T-helper 2 cell (primary cell): Measurements from ENCODE around the gene HES7.
"Not testable (repeated sequence)": the region's sequence is repeated elsewhere in the genome, so short reads cannot be mapped to it uniquely, and the experiment has no call there.

Experiments used
- DNase-seq, 5 experiments: peaks; one replicate each; pipeline versions ENCODE4 v3.0.0 to v3.0.0-alpha.2; 2012 to 2022

The HES7 gene

DNA sequence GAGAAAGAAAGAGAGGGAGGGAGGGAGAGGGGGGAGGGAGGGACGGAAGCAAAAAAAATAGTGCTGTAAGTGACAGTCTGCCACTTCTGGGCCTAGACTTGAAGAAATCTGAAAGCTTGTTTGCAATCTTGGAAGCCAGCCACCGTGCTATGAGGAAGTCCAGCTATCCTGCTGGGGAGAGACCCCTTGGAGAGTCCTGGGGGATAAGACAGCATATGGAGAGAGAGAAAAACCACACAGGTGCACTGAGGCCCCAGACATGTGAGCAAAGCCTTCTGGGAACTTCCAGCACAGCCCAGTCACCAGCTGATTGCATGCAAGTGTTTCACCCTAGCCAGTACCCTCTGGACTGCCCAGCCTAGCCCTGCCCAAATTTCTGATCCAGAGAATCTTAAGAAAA is 23.8 kb downstream of the HES7 start:
- DNase-seq, result no peak

DNA sequence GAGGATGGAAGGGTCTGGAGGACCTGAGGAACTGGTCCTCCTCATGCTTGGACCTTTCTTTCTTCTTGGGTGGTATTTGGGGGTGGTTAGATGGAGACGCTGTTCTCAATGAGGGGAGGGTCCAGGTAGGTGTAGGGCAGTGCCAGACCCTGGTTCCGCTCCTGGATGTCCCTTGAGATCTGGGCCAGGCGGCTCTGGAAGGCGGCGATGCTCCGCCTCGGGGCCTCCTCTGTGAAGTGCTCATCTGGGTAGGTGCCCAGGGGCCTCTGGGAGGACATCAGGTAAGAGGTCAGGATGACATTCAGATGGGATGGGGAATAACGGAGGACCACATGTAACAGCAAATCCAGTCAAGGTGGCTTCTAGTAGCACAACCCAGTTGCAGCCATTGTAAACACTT is 27.4 kb downstream of the HES7 start:
- DNase-seq, result no peak

DNA sequence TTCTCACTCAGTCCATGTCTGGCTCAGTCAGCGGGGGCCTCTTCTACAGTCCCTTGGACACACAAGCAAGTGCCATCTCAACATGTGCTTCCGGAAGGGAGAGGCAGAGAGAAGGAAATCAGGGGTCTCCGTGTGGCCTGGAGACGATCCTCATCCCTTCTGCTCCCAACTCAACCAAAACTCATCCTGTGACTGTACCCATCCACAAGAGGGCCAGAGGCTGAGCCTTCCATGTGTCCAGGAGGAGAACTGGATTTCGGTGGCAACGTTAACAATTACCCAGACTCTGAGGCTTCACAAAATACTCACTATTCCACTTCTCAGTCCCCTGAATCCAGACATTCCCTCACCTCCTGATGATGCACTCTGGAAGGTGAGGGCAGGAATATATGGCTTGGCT is 28.5 kb downstream of the HES7 start:
- no peak for DNase-seq

DNA sequence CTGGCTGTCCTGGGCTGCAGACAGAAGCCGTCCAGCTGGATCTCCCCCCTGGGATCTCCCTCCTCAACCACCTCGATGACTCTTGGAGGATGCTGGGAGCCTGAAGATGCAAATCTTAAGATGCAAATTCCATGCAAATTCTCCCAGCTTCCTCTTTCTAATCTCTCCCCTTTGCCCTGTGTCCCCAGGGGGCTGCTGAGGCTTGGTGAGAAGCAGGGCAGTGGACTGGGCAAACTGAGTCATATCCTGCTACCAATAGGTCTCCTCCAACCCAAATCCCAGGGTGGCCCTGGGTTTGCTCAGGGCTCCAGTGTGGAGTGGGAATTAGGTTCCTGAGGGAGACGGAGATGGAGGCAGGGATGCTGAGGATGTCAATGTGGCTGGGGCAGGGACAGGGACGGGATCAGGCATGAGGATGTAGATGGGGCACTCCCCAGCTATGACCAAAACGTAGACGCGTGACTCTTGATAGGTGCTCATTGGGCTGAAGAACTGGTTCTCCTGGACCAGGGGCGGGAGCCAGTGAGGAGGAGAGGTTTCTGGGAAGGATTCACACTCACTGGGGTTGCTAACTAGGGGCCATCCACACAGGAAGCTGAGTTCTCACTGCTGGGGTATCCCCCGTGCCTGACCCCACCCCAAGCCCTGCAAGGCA is 32.7 kb downstream of the HES7 start:
- DNase-seq, result no peak

DNA sequence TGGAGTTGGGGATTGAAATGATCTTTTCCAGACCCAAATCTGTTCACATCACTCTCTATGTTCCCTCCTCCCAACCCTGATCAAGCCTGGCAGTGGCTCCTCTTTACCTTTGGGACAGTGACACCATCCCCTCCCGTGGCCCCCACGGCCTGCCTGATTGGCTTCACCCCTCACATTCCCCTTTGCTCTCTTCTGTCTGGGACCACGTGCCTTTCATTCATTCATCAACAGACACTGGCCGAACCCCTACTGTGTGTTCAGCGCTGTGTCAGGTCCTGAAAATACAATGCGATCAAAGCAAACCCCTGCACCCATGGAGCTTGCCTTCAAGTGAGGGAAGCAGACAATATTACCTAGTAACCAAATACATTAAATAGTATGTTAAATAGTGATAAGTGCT is 34.2 kb downstream of the HES7 start:
- DNase-seq, result no peak

DNA sequence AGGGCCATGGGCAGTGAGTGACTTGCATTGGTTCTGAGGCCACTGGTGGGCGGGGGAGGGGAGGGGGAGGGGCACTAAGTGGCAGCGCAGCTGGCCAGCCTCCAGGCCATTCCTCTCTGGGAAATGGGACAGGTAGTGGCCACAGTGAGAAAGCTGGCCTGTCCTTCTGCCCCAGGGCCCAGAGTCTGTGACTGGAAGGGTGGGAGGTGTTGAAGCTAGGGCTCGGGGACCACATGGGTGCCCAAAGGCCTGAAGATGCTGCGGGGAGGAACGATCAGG is 36.0 kb downstream of the HES7 start:
- no peak for DNase-seq

DNA sequence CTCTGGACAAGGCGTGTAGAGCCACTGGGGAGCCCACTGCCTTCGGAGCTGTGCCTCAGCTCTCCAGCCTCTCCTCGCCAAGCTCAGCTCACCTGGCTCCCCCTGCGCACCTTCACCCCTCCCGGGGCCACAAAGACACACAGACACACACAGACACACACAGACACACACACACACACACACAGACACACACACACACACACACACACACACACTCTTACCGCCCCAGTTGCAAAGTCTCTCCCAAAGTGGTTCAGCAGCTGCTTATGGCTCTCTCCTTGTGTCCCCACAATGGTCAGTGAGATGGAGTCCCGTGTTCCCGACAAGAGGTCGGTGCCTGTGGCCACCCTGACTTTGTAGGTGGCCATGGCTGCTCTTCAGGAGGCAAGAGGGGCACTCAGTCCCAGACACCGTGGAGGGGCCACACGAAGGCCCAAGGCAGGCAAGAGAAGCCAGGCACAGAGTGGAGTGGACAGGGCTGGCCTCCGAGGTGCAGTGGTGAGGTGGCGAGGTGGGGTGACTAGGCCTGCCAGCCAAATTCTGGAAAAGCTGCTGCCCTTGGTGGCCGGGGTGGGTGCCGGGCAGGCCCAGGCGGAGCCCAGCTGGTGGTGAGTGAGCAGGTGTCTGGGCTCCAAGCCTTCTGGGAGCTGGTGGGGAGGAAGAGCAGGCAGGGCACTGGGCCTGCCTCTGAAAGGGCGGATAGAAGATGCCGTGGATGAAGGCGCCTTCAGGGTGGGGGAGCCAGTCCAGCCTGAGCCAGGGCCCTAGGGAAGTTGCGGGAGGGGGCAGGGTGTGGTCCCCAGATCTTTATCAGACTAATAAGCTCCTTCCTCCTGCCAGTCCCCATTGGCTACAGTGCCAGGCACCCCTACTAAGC is 36.6 kb downstream of the HES7 start, which contains the start of gene ALOX12B:
TSS of gene ALOX12B (minus strand) at position 642 of the 877 bp plus-strand sequence. CDS start at position 368, 274 bp downstream.
- DNase-seq, result no peak

DNA sequence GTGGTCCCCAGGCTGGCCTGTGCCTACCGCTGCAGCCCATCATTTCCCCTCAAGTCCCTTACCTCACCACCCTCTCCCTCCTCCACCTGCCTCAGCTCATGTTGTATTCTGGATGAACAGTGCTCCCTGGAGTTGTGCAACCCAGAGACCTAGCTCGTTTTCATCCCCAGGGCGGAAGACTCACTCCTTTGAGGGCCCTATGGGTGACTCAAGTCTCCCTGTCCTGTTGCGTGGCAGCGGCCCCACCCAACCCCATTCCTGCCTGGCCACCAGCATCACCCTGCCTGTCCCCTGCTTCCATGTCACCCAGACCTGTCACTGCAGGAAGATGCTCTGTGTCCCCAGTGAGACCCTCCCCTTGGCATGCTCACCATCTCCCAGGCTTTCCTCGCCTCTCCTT is 39.7 kb downstream of the HES7 start:
- DNase-seq, result no peak

DNA sequence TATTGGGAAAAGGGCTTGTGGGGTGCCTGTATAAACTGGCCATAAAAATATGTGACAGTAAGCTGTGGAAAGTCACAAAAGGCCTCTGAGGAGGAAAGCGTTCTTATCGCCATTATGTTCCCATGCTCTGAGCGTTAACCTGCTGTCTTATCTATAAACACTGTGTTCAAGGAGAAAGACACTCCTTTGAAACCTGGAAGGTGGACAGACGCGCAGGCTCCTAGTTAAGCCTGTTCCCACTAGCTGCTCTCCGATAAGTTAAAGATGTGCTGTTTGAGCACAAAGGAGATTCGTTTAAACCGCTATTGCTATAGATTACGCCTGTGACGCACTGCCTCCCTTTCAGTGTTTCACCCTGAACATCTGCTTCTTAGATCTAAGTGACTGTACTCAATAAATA is 41.6 kb downstream of the HES7 start:
- no peak for DNase-seq

DNA sequence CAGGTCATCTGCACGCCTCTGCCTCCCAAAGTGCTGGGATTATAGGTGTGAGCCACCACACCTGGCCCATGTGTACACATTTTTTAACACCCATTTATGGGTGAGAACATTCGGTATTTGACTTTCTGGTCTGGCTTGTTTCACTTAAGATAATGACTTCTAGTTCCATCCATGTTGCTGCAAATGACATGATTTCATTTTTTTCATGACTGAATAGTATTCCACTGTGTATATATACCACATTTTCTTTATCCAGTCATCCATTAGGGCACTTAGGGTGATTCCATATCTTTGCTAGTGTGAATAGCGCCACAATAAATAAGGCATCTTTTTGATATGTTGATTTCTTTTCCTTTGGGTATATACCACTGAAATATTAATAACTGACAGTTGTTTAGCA is 42.0 kb downstream of the HES7 start:
- no peak for DNase-seq

DNA sequence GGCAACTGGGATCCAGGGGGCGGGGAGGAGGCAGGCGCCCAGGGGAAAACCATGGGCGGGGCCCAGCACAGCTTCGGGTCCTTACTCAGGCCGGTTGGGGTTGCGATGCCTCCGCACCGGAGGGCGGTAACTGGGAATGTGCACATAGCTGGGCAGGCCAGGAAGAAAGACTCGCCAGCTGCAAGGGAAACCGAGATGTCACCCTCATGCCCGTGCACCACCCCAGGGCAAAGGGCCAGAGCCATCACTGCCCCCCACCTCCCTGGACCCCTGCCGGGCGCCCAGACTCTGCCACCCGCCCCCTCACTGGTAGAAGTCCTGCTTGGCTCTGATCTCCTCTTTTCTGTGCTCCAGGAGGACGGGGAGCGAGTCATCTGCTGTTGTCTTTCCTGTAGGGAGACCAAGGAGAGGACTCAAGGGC is 43.1 kb downstream of the HES7 start:
- DNase-seq, result no peak

DNA sequence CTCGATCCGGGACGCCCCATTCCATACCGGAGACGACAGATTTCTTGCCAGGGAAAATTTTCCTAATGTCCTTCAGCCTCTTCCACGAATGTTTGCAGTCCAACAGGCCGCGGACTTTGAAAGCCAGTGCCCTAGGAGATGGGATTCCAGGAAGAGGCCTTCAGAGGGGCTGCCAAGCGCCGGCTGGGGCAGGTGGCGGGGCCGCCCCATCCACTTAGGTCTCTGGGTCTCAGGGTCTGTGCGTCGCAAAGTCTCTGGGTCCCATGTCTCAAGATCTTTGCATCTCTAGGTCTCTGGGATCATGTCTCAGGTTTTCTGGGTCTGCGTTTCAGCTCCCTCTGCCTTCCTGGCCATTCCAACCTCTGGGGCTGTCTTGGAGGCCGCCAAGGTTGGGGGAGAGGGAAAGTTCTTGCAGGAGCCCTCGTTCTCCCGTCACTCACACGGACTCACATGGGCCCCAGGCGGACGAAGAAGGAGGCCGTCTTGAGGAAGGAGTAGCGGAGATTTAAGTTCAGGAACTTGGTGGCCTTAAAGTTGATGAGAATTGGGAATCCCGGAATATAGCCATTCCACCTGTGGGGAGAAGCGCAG is 43.6 kb downstream of the HES7 start:
- no peak for DNase-seq

DNA sequence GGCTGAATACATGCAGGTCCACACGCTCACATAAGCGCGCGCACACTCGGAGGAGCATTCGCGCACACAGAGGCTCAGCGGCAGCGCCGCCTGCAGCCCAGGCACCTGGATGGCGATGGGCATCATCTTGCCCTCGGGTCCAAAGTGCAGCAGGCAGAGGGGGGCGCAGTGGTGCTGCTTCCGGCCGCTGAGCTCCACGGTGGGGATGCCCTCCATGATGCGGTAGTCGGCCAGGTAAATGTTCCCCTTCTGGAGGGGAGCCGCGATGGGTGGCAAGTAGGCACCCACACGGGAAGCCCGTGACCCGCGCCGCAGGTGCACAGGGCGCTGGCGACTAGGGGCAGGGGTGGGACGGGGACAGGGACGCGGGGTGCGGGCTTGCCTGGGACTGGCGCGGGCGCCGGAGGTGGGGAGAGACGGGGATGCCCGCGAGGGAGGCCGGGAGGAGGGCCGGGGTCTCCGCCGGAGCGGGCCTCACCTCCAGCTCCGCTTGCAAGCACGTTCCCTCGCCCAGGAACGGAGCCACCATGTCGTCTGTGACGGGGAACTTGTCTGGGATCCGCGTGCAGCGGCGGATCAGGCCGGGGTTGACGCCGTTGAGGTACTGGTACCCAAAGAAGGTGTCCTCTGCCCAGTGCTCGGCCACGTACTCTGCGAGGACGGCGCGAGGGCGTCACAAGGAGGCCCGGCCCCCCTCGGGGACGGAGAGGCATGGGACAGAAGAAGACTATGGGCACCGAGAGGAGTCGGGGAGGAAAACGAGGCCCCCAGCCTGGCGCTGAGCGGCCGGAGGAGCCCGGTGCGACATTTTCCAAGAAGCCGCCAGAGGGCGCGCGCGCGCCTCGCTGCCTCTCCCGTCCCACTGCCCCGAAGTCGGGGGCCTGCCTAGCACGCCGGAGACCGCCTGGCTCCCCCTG is 44.4 kb downstream of the HES7 start:
- DNase-seq, result peak; percentile 58 to 88 (median 65)

DNA sequence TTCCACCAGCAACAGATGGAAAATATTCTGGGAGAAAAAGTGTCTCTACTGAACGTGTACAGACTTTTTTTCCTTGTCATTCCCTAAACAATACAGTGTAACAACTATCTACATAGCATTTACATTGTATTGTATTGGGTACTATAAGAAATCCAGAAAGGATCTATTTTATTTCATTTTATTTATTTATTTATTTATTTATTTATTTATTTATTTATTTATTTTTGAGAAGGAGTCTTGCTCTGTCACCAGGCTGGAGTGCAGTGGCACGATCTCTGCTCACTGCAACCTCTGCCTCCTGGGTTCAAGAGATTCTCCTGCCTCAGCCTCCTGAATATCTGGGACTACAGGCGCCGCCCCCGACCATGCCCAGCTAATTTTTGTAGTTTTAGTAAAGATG is 46.0 kb downstream of the HES7 start:
- DNase-seq, result not testable (repeated sequence)

DNA sequence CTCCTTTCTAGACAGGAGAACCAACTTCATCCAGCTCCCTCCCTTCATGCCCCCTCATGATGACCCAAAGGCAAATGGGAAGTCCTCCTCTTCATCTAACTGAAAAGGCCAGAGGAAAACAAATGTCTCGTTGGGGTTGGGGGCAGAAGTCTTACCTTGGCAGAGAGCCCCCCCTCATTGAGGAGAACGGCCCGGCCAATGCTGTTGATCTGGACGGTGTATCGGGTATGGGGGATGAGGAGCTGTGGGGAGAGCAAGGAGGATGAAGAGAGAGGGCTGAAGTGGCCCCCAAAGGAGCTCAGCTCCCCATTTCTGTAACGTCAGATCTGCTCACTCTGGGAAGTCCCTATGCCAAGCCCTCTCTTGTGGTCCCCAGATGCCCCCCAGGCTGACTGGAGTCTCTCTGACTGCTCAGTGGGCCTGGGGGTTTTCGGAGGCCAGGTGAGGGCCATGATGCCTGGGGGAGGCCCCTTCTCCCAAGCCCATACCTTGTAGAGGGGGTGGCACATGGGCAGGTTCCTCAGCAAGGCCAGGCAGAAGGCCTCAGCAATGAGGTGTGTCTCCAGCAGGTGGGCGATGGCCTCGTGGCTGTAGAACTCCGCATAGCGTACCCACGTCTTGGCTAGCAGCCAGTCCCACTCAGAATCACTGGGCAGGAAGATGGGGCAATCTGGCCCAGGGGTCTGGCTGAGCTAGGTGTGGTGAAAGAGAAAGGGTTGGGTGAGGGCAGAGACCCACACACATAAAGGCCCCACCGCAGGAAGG is 47.2 kb downstream of the HES7 start:
- DNase-seq, result no peak

DNA sequence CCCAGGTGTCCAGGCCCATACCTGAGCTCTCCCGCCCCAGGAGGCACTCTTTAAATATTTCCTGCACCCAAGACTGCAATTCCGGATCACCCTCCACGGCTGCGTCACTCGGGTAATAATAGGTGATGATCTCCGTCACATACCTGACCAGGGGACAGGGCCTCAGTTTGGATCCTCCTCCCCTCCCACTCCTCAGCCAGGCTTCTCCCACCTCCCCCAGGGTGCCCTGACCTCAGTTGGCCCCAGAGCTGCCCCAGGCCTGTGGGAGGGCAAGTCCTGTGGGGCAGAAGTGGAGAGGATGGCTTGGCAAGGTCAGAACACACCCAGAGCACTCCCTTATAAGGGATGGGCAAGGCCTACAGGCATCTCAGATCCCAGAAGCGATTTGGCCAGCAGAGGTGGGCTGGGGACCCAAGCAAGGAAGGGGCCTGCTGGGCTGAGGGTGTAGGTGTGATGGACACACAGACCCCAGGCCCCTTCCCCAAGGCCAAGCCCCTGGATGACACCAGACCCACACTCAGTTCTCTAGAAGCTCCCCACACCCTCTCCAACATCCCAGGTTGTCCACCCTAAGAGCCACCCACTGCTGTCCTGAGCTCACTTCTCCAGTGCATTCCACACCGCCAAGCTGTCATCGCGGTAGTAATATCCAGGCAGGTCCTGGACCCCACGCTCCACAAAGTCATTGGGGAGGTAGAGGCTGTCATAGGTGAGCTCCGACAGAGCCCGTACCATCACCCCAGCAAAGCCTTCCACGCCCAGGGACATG is 48.1 kb downstream of the HES7 start:
- DNase-seq, result no peak

DNA sequence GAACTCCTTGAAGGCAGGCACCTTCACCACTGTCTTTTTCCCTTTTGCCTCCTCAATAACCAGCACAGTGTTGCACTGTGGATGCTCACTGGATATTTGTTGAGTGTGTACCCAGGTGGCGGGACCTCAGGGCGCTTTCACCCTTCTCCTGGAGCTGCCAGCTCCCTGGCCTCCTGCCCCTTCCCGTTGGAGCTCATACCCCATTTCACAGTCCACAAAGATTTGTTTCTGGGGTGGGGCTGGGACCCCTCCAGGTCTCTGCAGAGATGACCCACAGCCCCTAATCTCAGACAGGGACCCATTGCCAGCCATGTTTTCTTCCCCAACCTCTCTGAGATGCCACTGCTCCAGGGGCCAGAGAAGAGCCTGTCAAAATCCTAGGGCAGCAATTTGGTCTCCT is 48.8 kb downstream of the HES7 start:
- no peak for DNase-seq

DNA sequence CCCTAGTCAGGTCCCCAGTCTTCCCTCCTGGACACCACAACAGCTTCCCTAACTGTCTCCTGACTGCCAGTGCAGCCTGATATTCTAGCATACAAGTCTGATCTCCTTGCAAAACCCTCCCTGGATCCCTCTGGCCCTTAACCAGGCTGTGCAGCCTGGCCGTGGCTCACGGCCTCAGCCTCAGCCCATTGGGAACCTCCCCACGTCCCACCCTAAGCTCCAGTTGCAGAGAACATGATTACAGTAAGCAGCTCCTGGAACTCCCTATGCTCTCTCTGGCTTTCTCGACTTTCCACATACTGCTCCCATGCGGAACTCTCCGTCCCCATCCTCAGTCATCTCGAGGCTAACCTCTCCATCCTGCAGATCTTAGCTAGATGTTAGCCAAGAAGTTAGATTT is 49.4 kb downstream of the HES7 start:
- no peak for DNase-seq

DNA sequence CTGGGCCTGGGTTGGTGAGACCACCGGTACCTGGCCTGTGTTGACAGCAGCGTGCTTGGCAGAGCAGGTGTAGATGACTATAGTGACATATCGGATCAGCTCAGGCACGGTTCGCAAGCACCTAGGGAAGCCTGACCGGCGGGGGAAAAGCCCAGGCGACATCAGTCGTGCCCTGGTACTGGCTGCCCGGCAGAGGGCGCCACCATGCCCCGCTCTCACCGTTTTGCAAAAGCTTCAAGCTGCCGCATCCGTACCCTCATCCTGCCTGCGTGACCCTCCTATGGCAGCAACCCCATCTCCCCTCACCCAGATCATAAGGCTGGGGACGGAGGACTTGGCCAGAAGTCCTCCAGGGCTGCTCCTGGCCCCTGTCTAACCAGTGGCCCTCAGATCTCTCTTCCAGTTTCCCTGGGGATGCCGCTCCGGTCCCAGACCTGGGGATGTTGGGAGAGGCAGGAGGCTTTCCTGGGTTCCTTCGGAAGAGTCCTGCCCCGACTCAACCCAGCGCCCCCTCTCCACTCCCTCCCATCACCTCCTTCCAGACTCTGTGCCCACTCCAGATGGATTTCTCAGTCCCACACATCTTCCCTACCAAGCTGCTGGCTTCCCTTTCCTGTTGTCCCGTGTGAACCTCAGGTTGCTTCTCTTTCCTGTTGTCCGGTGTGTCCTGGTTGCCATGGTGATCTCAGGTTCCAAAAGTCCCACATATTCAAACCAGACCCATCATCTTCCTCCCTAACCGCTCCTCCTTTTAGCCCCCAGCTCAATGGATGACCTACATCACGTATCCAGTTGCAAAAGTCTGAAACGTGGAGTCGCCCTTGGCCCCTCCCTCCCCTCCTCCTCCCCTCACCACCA is 50.0 kb downstream of the HES7 start:
- DNase-seq, result peak; percentile 64 to 83 (median 80)

DNA sequence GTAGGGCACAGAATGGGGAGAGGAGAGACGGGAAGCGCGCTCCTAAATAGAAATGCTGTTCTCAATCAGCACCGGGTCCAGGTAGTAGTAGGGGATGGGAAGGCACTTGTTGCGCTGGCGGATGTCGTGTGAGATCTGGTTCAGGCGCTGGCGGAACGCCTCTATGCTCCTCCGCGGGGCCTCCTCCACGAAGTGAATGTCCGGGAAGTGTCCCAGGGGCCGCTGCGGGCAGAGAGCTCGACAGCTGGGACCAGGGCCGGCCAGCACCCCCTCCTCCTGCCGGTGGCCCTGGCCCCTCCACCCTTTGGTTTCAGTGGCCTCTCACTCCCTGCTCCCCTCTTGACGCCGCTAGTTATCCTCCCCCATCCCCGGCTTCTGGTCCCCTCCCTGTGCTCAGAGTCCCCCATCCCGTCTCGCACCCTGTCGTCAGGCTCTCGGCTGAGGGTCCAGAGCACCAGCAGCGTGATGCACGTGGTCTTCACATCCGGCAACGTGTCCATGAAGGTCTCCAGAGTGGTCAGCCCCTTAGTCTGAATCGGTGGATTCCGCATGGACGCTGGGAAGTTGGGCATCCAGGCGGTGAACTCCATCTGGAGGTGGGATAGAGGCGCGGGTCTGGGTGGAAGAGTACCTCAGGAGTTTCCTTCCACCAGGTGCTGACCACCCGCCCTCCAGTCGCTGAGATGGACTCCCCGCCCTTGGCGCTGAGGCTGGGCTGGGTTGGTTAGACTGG is 51.0 kb downstream of the HES7 start:
- DNase-seq, result peak in 1 of 5 experiments; percentile 32
